ENCODE results near the gene ERBB2. TPM values are rescaled to one million over a fixed set of nuclear protein-coding genes. Genes with fewer than 3 reads are reported as not detected.

Gene ERBB2
- total RNA-seq, 6 experiments from 2014 or later = 8.9 to 40.4 (median 26.2) TPM

GRCh38 chr17:39753514-39754160, 53.8 kb downstream of the ERBB2 start:
- H3K36me3 ChIP-seq = no peaks in the 10 kb centered on the region
- no peaks in the 10 kb centered on the region for H3K27me3 ChIP-seq
- DNase-seq (peak; percentile 68 to 76 (median 71)), ATAC-seq (peak; percentile 44 to 54 (median 46))
- intact Hi-C loops (cut with DNase I) = loop anchor here (5.0 to 10.0 kb wide), 2 partner anchors 131 to 221 kb away; no protein-coding TSS in a partner anchor
- WGBS (ENCODE audit: insufficient coverage, low coverage, low lambda C conversion rate, missing lambda C conversion rate) = 63% methylated on average over 5 of the region's 55 CpGs
- peak overlapping the region; percentile 82 to 97 (median 90) for H3K27ac ChIP-seq
- peak overlapping the region; percentile 54 to 79 (median 71) for H3K4me3 ChIP-seq
- peaks cover 0 to 18% (median 2%) of the 10 kb centered on the region in 4 donors for H3K4me1 ChIP-seq
- TF ChIP-seq POLR2A (IDR thresholded peaks at IDR 0.05) (no peak), CTCF (IDR thresholded peaks at IDR 0.05) (no peak)
- H3K9me3 ChIP-seq = no peaks in the 10 kb centered on the region

GRCh38 chr17:39754161-39754957, 54.5 kb downstream of the ERBB2 start:
- WGBS (ENCODE audit: insufficient coverage, low coverage, low lambda C conversion rate, missing lambda C conversion rate) = 8% methylated on average over 14 of the region's 91 CpGs

GRCh38 chr17:39754958-39755553, 55.2 kb downstream of the ERBB2 start:
- intact Hi-C loops (cut with DNase I) = loop anchor here (5.0 to 10.0 kb wide), 2 partner anchors 133 to 220 kb away; no protein-coding TSS in a partner anchor
- Histone ChIP-seq H3K4me1 (peaks cover 0 to 17% (median 2%) of the 10 kb centered on the region in 4 donors), H3K9me3 (no peaks in the 10 kb centered on the region), H3K27me3 (no peaks in the 10 kb centered on the region), H3K36me3 (no peaks in the 10 kb centered on the region), H3K4me3 (peak overlapping the region; percentile 54 to 79 (median 71)), H3K27ac (peak overlapping the region; percentile 82 to 97 (median 90))
- WGBS (ENCODE audit: insufficient coverage, low coverage, low lambda C conversion rate, missing lambda C conversion rate) = 48% methylated on average over 10 of the region's 21 CpGs
- ATAC-seq (no peak), DNase-seq (no peak)
- TF ChIP-seq POLR2A (IDR thresholded peaks at IDR 0.05) (no peak), CTCF (IDR thresholded peaks at IDR 0.05) (no peak)

More at GRCh38 chr17:39754161-39754957, 54.5 kb downstream of the ERBB2 start:
- H3K36me3 ChIP-seq = no peaks in the 10 kb centered on the region
- no peaks in the 10 kb centered on the region for H3K9me3 ChIP-seq
- H3K27ac ChIP-seq = peak overlapping the region; percentile 82 to 97 (median 90)
- ATAC-seq = peak; percentile 88 to 93 (median 90)
- DNase-seq = peak; percentile 96 to 97 (median 97)
- peak overlapping the region; percentile 54 to 79 (median 71) for H3K4me3 ChIP-seq
- no peaks in the 10 kb centered on the region for H3K27me3 ChIP-seq
- peaks cover 0 to 18% (median 2%) of the 10 kb centered on the region in 4 donors for H3K4me1 ChIP-seq
- intact Hi-C loops (cut with DNase I) = loop anchor here (5.0 to 10.0 kb wide), 2 partner anchors 132 to 220 kb away; no protein-coding TSS in a partner anchor
- peak; percentile 76 for TF ChIP-seq POLR2A (IDR thresholded peaks at IDR 0.05)
- TF ChIP-seq CTCF (IDR thresholded peaks at IDR 0.05) = peak; percentile 97 to 100 (median 98)

GRCh38 chr17:39755554-39756379, 55.9 kb downstream of the ERBB2 start:
- Histone ChIP-seq H3K4me1 (peaks cover 0 to 13% (median 2%) of the 10 kb centered on the region in 4 donors), H3K27ac (no peak overlapping the region), H3K27me3 (no peaks in the 10 kb centered on the region), H3K36me3 (no peaks in the 10 kb centered on the region), H3K4me3 (no peak overlapping the region), H3K9me3 (no peaks in the 10 kb centered on the region)
- TF ChIP-seq CTCF (IDR thresholded peaks at IDR 0.05) (no peak), POLR2A (IDR thresholded peaks at IDR 0.05) (no peak)
- DNase-seq (no peak), ATAC-seq (no peak)
- intact Hi-C loops (cut with DNase I) = loop anchor here in 1 of 2 donors (10.0 kb wide), 1 partner anchor 219 kb away; no protein-coding TSS in a partner anchor
- WGBS (ENCODE audit: insufficient coverage, low coverage, low lambda C conversion rate, missing lambda C conversion rate) = 51% methylated on average over 9 of the region's 18 CpGs

Measured in right lobe of liver (tissue), 6 donors.